ENCODE data around the gene CDC42SE1.

Gene CDC42SE1

GRCh38 chr1:151051356-151052009 is 7.9 kb downstream of the CDC42SE1 start:
- DNase-seq = no peak

GRCh38 chr1:151050051-151050688 is 9.3 kb downstream of the CDC42SE1 start:
- no peak for DNase-seq

DNA sequence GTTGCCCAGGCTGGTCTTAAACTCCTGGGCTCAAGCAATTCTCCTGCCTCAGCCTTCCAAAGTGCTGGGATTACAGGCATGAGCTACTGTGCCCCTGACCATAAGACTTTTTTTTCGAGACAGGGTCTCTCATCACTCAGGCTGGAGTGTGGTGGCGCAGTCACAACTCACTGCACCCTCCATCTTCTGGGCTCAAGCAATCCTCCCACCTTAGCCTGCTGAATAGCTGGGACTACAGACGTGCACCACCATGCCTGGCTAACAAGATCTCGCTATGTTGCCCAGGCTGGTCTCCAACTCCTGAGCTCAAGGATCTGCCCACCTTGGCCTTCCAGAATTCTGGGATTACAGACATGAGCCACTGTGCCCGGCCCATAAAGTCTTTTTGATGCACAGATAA is 10.0 kb downstream of the CDC42SE1 start:
- DNase-seq = no peak

GRCh38 chr1:151048645-151049032 is 10.8 kb downstream of the CDC42SE1 start:
- DNase-seq = no peak

DNA sequence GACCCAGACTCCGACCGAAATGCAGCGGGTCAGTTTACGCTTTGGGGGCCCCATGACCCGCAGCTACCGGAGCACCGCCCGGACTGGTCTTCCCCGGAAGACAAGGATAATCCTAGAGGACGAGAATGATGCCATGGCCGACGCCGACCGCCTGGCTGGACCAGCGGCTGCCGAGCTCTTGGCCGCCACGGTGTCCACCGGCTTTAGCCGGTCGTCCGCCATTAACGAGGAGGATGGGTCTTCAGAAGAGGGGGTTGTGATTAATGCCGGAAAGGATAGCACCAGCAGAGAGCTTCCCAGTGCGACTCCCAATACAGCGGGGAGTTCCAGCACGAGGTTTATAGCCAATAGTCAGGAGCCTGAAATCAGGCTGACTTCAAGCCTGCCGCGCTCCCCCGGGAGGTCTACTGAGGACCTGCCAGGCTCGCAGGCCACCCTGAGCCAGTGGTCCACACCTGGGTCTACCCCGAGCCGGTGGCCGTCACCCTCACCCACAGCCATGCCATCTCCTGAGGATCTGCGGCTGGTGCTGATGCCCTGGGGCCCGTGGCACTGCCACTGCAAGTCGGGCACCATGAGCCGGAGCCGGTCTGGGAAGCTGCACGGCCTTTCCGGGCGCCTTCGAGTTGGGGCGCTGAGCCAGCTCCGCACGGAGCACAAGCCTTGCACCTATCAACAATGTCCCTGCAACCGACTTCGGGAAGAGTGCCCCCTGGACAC is 11.3 kb downstream of the CDC42SE1 start:
- DNase-seq = peak; percentile 70

DNA sequence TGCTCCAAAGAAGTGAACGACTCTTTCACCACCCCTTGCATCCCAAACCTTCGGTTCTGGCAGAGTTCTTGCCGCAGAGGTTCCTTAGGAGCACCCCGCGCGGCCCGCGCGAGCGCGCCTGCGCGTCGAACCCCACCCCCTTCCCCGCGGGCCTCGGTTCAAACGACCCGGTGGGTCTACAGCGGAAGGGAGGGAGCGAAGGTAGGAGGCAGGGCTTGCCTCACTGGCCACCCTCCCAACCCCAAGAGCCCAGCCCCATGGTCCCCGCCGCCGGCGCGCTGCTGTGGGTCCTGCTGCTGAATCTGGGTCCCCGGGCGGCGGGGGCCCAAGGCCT is 11.9 kb downstream of the CDC42SE1 start, which contains the start of gene C1orf56:
C1orf56 (plus strand) TSS at position 161 of the 334 bp plus-strand sequence; CDS start at position 258, 97 bp downstream.
- DNase-seq = peak; percentile 64

- no peak for DNase-seq
Measured at GRCh38 chr1:151043163-151043562, 16.3 kb downstream of the CDC42SE1 start.

- DNase-seq = no peak
Measured at GRCh38 chr1:151039521-151039920, 19.9 kb downstream of the CDC42SE1 start.

- no peak for DNase-seq
Measured at GRCh38 chr1:151037032-151037431, 22.4 kb downstream of the CDC42SE1 start.

DNA sequence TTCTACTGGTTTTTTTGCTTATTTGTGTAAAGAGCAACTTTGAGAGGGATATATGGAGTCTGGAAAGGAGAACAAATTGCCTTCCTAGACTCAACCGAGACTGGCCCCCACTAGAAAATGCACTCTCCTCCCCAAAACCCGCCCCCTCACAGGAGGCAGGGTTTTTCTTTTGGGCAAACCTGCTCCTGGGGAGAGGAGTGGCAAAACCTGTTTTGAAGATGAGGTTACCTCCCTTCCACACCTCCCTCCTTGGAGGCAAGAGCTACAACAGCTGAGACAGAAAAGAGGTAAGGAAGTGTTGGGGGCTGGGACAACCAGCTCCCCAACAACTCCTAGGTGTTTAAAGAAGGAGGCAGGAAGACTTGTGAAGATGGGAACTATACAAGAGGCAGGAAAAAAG is 23.1 kb downstream of the CDC42SE1 start, which contains the start of gene BNIPL:
BNIPL (plus strand) TSS at position 231 of the 400 bp plus-strand sequence; CDS start at position 371, 140 bp downstream.
- no peak for DNase-seq

DNA sequence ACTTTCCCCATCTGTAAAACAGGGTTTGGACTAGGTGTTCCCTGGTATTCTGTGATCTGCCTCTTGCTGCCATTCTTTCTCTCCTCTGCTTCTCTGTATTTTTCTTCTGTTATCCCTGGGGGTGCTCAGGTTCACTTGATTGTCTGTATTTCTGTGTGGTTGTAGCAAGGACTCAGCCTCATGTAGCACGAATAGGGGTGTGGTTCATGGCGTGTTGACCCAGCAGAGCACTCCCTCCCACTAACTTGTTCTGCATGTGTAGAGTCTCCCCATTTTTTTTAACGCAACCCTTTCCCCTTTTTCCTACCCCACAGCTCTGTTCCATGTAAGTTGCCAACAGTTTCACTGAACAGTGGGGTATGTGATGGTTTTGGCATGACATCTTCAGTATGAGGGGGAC is 24.3 kb downstream of the CDC42SE1 start:
- no peak for DNase-seq

DNA sequence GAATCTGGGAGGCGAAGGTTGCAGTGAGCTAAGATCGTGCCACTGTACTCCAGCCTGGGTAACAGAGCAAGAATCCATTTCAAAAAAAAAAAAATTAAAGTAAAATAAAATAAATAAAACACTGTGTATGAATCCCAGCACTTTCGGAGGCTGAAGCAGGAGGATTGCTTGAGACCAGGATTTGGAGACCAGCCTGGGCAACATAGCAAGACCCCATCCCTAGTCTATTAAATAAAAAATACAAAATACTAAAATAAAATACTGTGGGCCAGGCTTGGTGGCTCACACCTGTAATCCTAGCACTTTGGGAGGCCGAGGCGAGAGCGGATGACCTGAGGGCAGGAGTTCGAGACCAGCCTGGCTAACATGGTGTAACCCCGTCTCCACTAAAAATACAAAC is 27.3 kb downstream of the CDC42SE1 start:
- DNase-seq = no peak

DNA sequence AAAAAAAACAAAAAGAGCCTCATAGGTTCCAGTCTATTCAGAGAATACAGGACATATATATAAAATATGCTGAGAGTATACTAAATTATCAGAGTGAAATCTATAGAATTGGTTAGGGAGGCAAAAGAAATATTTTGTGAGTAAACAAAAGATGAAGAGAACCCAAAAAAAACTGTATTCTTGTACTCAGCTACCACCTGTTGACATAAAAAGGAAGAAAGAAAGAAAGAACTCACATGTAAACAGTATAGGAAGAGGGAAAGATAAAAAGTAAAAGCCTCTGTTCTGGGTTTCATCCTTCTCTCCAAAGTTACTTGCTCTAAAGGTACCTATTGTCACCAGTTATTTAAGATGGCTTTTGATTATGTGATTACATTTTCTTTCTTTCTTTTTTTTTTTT is 33.0 kb downstream of the CDC42SE1 start:
- no peak for DNase-seq

DNA sequence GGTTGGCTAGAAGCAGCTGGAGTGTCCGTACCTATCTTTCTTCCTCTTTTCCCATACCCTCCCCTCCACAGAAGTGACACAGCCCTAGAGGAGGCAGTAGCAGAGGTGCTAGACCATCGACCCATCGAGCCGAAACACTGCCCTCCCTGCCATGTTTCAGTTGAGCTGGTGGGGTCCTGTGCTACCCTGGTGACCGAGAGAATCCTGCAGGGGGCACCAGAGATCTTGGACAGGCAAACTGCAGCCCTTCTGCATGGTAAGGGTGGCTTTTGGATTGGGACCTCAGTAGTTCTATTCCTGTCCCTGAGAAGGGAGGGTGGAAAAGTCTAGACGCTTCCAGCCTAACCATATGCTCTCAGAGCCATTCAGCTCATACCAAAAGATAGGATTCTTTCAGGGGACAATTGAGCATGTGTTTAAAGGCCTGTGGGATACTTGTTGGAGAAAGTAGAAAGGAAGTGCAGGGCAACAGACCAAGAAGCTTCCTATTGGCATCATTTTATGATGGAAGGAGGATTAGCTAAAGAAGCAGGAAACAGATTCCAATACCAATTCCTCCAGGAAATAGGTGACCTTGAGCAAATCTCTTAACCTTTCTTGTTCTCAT is 34.8 kb downstream of the CDC42SE1 start:
- DNase-seq = peak; percentile 45

GRCh38 chr1:151013518-151013917 is 45.9 kb downstream of the CDC42SE1 start:
- DNase-seq = peak; percentile 67

DNA sequence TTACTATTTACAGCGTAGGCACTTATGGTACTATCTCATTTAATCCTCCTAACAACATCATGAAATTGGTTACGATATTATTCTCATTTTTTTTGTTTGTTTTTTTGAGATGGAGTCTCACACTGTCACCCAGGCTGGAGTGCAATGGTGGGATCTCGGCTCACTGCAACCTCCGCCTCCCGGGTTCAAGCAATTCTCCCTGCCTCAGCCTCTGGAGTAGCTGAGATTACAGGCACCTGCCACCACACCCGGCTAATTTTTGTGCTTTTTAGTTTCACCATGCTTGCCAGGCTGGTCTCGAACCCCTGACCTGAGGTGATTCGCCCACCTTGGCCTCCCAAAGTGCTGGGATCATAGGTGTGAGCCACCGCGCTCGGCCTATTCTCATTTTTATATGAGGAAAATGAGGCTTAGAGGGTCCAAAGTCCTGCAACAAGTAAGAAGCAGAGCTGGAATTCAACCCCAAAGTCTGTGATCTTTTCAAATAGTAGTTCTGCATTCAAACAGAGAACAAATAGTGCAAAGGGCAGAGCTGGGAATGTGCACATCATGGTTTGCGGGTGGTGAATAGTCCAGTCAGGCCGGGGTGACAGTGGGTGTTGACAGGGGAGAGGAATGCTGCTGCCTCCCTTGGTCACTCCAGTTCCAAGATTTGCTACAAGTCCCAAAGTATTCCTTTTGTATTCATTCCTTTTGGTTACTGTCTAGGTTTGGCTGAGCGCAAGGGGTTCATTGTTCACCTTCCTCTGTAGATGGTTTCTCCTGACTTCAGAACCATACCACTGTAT is 46.5 kb downstream of the CDC42SE1 start:
- no peak for DNase-seq

DNA sequence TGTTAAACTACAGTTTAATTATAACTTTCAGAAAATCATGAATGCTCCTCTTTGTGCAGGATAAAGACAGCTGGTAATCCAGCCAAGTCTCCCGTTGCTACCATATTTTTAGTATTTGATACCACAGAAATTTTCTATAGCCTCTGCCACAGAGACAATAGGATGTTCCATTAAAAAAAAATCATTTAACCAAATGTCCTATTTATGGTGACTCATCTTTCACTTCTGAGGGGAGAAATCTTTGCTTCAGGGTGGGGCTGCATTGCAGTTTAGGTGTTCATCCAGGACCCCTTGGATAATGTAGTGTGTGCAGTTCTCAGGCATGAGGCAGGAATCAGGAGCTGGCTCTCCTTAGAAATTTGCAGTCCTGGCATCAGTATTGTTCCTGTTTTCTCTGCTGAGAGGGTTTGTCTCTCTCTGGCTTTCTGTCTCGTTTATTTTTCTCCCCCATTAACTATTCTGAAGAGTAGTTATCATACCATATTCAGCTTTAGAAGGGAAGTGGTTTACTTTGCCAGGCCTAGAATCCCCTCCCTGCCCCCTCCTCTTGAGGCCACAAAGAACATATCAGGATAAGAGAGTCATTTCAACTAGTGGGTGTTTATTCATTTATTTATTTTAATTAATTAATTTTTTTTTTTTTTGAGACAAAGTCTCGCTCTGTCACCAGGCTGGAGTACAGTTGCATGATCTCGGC is 48.1 kb downstream of the CDC42SE1 start:
- no peak for DNase-seq

GRCh38 chr1:151010346-151010726 is 49.1 kb downstream of the CDC42SE1 start:
- DNase-seq = no peak

- DNase-seq = no peak
Measured at GRCh38 chr1:151009674-151010345, 49.6 kb downstream of the CDC42SE1 start.

GRCh38 chr1:151009206-151009587 is 50.2 kb downstream of the CDC42SE1 start:
- DNase-seq = no peak

Data from NCI-H510A treated with DMSO at 0.1 percent for 48 hours (cell line).